GM12891 (cell line): ENCODE results near the gene ARMC5.
"Not testable (repeated sequence)": the region's sequence is repeated elsewhere in the genome, so short reads cannot be mapped to it uniquely, and the experiment has no call there.

Source experiments
- DNase-seq: peaks from one replicate; pipeline ENCODE4 v3.0.0; 2011; ENCODE audit warnings: low spot score; ENCODE audit not compliant: insufficient read length
- FAIRE-seq: peaks from 2 replicates; lab custom pipeline; 2011; peaks lifted over from hg19 to GRCh38; lab: Jason Lieb, UNC
- PAX5 ChIP-seq: IDR thresholded peaks from 2 replicates; pipeline ENCODE4 v1.6.1; 2011; ENCODE audit warnings: low read length, moderate library complexity, mild to moderate bottlenecking; ENCODE audit not compliant: insufficient read depth, severe bottlenecking
- POLR2A ChIP-seq: IDR thresholded peaks from 2 replicates; pipeline ENCODE4 v1.6.1; 2011; ENCODE audit warnings: low read depth, low read length, control low read depth
- POLR2AphosphoS5 ChIP-seq: IDR thresholded peaks from 2 replicates; pipeline ENCODE4 v1.6.1; 2011; ENCODE audit warnings: low read depth, low read length, control low read depth
- POU2F2 ChIP-seq: IDR thresholded peaks from 2 replicates; pipeline ENCODE4 v1.6.1; 2011; ENCODE audit warnings: low read depth, mild to moderate bottlenecking, control low read depth, low read length, moderate library complexity
- SPI1 ChIP-seq: IDR thresholded peaks from 2 replicates; pipeline ENCODE4 v1.6.1; 2011; ENCODE audit warnings: low read depth, low read length, control low read depth
- TAF1 ChIP-seq: IDR thresholded peaks from 2 replicates; pipeline ENCODE4 v1.6.1; 2011; ENCODE audit warnings: low read depth, low read length, control low read depth

The ARMC5 gene

DNA sequence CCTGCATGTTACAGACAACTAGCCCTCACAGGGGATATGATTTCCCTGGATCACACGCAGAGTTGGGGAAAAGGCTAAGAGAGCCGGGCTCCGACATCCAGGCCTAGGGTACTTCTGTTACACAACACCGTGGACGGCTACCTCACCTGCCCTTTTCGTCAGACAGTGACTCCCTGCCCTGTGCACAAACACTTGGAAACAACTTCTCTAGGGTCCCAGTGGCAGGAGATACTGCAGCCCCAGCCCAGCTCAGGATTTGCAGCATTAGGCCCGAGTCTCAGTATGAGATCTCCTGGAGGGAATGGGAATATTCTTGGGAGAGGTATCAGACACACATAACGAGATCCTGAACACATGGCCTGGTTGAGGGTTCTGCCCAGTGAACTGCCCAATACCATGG, 40.6 kb downstream of the ARMC5 start:
- DNase-seq (no peak), FAIRE-seq (no peak)
- no peak for TF ChIP-seq PAX5
- no peak for TF ChIP-seq POLR2A
- TF ChIP-seq TAF1, result no peak
- TF ChIP-seq SPI1, result no peak
- no peak for TF ChIP-seq POU2F2
- no peak for TF ChIP-seq POLR2AphosphoS5

DNA sequence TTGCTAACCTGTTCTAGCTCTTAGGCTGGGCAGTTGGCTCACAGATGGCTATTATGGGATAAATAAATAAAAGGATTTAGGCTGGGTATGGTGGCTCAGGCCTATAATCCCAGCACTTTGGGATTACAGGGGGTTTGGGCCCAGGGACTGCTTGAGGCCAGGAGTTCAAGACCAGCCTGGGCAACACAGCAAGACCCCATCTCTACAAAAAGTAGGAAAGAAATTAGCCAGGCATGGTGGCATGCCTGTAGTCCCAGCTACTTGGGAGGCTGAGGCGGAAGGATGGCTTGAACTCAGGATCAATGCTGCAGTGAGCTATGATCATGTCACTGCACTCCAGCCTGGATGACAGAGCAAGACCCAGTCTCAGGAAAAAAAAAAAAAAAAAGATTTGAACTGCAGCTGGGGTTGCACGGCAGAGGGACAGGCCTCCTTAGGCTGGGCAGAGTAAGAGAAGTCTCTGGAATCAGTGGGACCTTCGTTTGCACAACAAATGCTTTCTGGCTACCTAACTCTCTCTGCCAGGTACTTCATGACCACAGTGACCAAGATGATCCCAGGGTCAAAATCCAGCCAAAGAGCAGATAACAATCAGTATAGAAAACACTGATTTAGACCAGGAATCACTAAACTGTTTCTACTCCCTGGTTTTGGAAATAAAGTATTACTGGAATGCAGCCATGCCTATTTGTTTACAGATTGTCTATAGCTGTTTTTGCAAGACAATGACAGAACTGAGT, 42.1 kb downstream of the ARMC5 start:
- FAIRE-seq, result no peak
- TF ChIP-seq SPI1 (no peak), POLR2A (no peak), TAF1 (no peak), PAX5 (no peak), POLR2AphosphoS5 (no peak), POU2F2 (no peak)
- no peak for DNase-seq

DNA sequence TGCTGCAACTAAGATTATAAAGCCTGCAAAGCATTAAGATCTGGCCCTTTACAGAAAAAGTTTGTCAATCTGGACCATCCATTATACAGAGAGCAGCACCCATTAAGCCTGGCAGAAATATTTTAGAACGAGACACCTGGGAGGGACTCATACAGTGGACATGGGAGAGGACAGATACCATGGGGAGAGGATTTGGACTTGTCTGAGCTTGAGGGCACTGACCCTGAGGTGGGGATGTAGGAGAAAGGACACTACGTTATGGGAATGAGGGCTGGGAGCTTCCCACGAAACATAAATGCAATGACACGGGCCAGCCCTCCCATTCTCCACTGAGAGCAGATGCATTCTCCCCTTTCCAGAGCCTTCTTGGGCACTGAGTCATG, 42.7 kb downstream of the ARMC5 start:
- DNase-seq (no peak), FAIRE-seq (no peak)
- TF ChIP-seq POLR2A, result no peak
- TF ChIP-seq SPI1, result no peak
- TF ChIP-seq POLR2AphosphoS5, result no peak
- no peak for TF ChIP-seq POU2F2
- no peak for TF ChIP-seq PAX5
- no peak for TF ChIP-seq TAF1

- FAIRE-seq (no peak), DNase-seq (no peak)
- TF ChIP-seq POLR2AphosphoS5 (no peak), PAX5 (no peak), POLR2A (no peak), POU2F2 (no peak), SPI1 (no peak), TAF1 (no peak)
Measured at GRCh38 chr16:31502981-31503380, 43.7 kb downstream of the ARMC5 start.

- DNase-seq, FAIRE-seq: not testable (repeated sequence)
Measured at GRCh38 chr16:31503555-31503954, 44.3 kb downstream of the ARMC5 start.

GRCh38 chr16:31504159-31504558, 44.9 kb downstream of the ARMC5 start:
- FAIRE-seq, result no peak
- DNase-seq, result no peak
- TF ChIP-seq POU2F2 (no peak), PAX5 (no peak), POLR2A (no peak), TAF1 (no peak), POLR2AphosphoS5 (no peak), SPI1 (no peak)

GRCh38 chr16:31505483-31505882, 46.2 kb downstream of the ARMC5 start:
- DNase-seq (no peak), FAIRE-seq (peak; percentile 43)
- TF ChIP-seq POLR2A (no peak), TAF1 (no peak), POU2F2 (no peak), SPI1 (peak; percentile 73), POLR2AphosphoS5 (no peak)

DNA sequence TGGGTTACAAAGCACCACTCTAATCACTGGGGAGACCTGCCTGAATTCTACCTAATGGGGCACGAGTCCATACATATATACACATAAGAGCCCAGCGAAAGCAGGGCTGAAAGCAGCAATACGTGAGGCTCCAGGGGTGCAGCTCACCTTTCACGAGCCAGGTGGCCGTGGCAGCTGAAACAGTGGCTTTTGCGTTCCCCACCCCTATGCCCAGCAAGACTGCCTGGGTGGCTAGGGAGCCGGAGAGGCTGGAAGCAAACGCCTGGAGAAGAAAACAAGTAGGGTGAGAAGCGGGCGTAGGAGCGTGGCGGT, 48.3 kb downstream of the ARMC5 start:
- DNase-seq (no peak), FAIRE-seq (no peak)
- no peak for TF ChIP-seq SPI1
- TF ChIP-seq TAF1, result no peak
- TF ChIP-seq POU2F2, result no peak
- TF ChIP-seq POLR2A, result no peak
- TF ChIP-seq POLR2AphosphoS5, result no peak

GRCh38 chr16:31507929-31508705, 48.8 kb downstream of the ARMC5 start, which contains the start of gene RUSF1:
TSS of gene RUSF1 (minus strand) at chr16:31508391. CDS start at chr16:31508373, 18 bp downstream.
- no peak for TF ChIP-seq POU2F2
- peak; percentile 64; the same call in 1 of the 2 replicates for TF ChIP-seq TAF1
- TF ChIP-seq SPI1, result no peak
- TF ChIP-seq PAX5, result no peak
- TF ChIP-seq POLR2A, result peak; percentile 80
- TF ChIP-seq POLR2AphosphoS5, result peak; percentile 85
- FAIRE-seq (peak; percentile 79), DNase-seq (peak; percentile 82)
